ENCODE results near the gene PEAK1. TPM values are rescaled to one million over a fixed set of nuclear protein-coding genes. Genes with fewer than 3 reads are reported as not detected.

PEAK1 gene
- total RNA-seq, 1 experiment from 2014 or later = 36.7 TPM

- DNase-seq (ENCODE audit: low spot score) = no peak
- BruUV-seq (replicated peaks) = no TSS peak
- no peak overlapping the region for H3K27ac ChIP-seq (ENCODE audit: low read depth, low read length, poor library complexity, severe bottlenecking)
- no peak overlapping the region for H3K4me3 ChIP-seq (ENCODE audit: low read depth, low read length, poor library complexity, severe bottlenecking)
- H3K9me3 ChIP-seq (ENCODE audit: low read depth, low read length, poor library complexity, severe bottlenecking) = peaks cover 38% of the 10 kb centered on the region
- H3K4me1 ChIP-seq (ENCODE audit: insufficient read depth, low read length, poor library complexity, severe bottlenecking) = peaks cover 13% of the 10 kb centered on the region
- CTCF ChIA-PET = no interaction called here
- intact Hi-C loops (cut with micrococcal nuclease; ENCODE audit: unreplicated experiment) = no loop called here
- TF ChIP-seq, protein P1, sequence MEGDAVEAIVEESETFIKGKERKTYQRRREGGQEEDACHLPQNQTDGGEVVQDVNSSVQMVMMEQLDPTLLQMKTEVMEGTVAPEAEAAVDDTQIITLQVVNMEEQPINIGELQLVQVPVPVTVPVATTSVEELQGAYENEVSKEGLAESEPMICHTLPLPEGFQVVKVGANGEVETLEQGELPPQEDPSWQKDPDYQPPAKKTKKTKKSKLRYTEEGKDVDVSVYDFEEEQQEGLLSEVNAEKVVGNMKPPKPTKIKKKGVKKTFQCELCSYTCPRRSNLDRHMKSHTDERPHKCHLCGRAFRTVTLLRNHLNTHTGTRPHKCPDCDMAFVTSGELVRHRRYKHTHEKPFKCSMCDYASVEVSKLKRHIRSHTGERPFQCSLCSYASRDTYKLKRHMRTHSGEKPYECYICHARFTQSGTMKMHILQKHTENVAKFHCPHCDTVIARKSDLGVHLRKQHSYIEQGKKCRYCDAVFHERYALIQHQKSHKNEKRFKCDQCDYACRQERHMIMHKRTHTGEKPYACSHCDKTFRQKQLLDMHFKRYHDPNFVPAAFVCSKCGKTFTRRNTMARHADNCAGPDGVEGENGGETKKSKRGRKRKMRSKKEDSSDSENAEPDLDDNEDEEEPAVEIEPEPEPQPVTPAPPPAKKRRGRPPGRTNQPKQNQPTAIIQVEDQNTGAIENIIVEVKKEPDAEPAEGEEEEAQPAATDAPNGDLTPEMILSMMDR (conservative IDR thresholded peaks at IDR 0.05; ENCODE audit: low read depth, low read length) = no peak
- TF ChIP-seq EZH2 (IDR thresholded peaks at IDR 0.05; ENCODE audit: borderline replicate concordance, low read depth, low read length, poor library complexity, severe bottlenecking) = no peak
- POLR2A ChIA-PET (ENCODE audit: low non-redundant PET) = no interaction called here
- H3K27me3 ChIP-seq (replicated peaks; ENCODE audit: insufficient read depth, low read depth, low read length, poor library complexity) = no peaks in the 10 kb centered on the region
- no peaks in the 10 kb centered on the region for H3K36me3 ChIP-seq (ENCODE audit: insufficient read depth, low read length, poor library complexity, severe bottlenecking)
Observed at GRCh38 chr15:77400258-77400657, 19.6 kb downstream of the PEAK1 start.

- BruUV-seq (replicated peaks) = no TSS peak
- H3K4me1 ChIP-seq (ENCODE audit: insufficient read depth, low read length, poor library complexity, severe bottlenecking) = peaks cover 13% of the 10 kb centered on the region
- CTCF ChIA-PET = no interaction called here
Observed at GRCh38 chr15:77398927-77399326, 21.0 kb downstream of the PEAK1 start.

GRCh38 chr15:77396692-77397091 is 23.2 kb downstream of the PEAK1 start:
- ChIA-PET POLR2A (ENCODE audit: low non-redundant PET) (no interaction called here), CTCF (no interaction called here)
- TF ChIP-seq EZH2 (IDR thresholded peaks at IDR 0.05; ENCODE audit: borderline replicate concordance, low read depth, low read length, poor library complexity, severe bottlenecking) = no peak
- TF ChIP-seq, protein P1 (conservative IDR thresholded peaks at IDR 0.05; ENCODE audit: low read depth, low read length) = no peak
- intact Hi-C loops (cut with micrococcal nuclease; ENCODE audit: unreplicated experiment) = no loop called here
- no peaks in the 10 kb centered on the region for H3K27me3 ChIP-seq (replicated peaks; ENCODE audit: insufficient read depth, low read depth, low read length, poor library complexity)
- no peak overlapping the region for H3K4me3 ChIP-seq (ENCODE audit: low read depth, low read length, poor library complexity, severe bottlenecking)
- H3K36me3 ChIP-seq (ENCODE audit: insufficient read depth, low read length, poor library complexity, severe bottlenecking) = no peaks in the 10 kb centered on the region
- H3K27ac ChIP-seq (ENCODE audit: low read depth, low read length, poor library complexity, severe bottlenecking) = no peak overlapping the region
- H3K9me3 ChIP-seq (ENCODE audit: low read depth, low read length, poor library complexity, severe bottlenecking) = peaks cover 44% of the 10 kb centered on the region
- BruUV-seq (replicated peaks) = no TSS peak
- H3K4me1 ChIP-seq (ENCODE audit: insufficient read depth, low read length, poor library complexity, severe bottlenecking) = no peaks in the 10 kb centered on the region
- no peak for DNase-seq (ENCODE audit: low spot score)

More at GRCh38 chr15:77398927-77399326, 21.0 kb downstream of the PEAK1 start:
- DNase-seq (ENCODE audit: low spot score) = no peak
- Histone ChIP-seq H3K36me3 (ENCODE audit: insufficient read depth, low read length, poor library complexity, severe bottlenecking) (no peaks in the 10 kb centered on the region), H3K9me3 (ENCODE audit: low read depth, low read length, poor library complexity, severe bottlenecking) (peaks cover 44% of the 10 kb centered on the region), H3K27ac (ENCODE audit: low read depth, low read length, poor library complexity, severe bottlenecking) (no peak overlapping the region), H3K27me3 (replicated peaks; ENCODE audit: insufficient read depth, low read depth, low read length, poor library complexity) (no peaks in the 10 kb centered on the region), H3K4me3 (ENCODE audit: low read depth, low read length, poor library complexity, severe bottlenecking) (no peak overlapping the region)
- TF ChIP-seq EZH2 (IDR thresholded peaks at IDR 0.05; ENCODE audit: borderline replicate concordance, low read depth, low read length, poor library complexity, severe bottlenecking) = no peak
- TF ChIP-seq, protein P1 (conservative IDR thresholded peaks at IDR 0.05; ENCODE audit: low read depth, low read length) = no peak
- POLR2A ChIA-PET (ENCODE audit: low non-redundant PET) = no interaction called here
- intact Hi-C loops (cut with micrococcal nuclease; ENCODE audit: unreplicated experiment) = no loop called here
